Mucosa of stomach (tissue), 1 donor: Measurements from ENCODE around the gene STON2.

Experiments used
- H3K27me3 ChIP-seq: one replicate; pipeline ENCODE4 v1.7.0; 2013; ENCODE audit warnings: mild to moderate bottlenecking, low read length; ENCODE audit not compliant: control insufficient read depth, insufficient read depth
- H3K36me3 ChIP-seq: one replicate; pipeline ENCODE4 v1.7.0; 2013; ENCODE audit warnings: low read length; ENCODE audit not compliant: control insufficient read depth, insufficient read depth
- H3K4me1 ChIP-seq: one replicate; pipeline ENCODE4 v1.7.0; 2013; ENCODE audit warnings: mild to moderate bottlenecking, low read length; ENCODE audit not compliant: control insufficient read depth, insufficient read depth
- H3K4me3 ChIP-seq: one replicate; pipeline ENCODE4 v1.7.0; 2013; ENCODE audit warnings: low read length
- H3K9ac ChIP-seq: one replicate; pipeline ENCODE4 v1.7.0; 2013; ENCODE audit warnings: mild to moderate bottlenecking, low read length, moderate library complexity
- H3K9me3 ChIP-seq: one replicate; pipeline ENCODE4 v1.7.0; 2013; ENCODE audit warnings: mild to moderate bottlenecking, low read length, moderate library complexity; ENCODE audit not compliant: control insufficient read depth
- donor health status: Pancreatic carcinoma.

STON2 gene

DNA sequence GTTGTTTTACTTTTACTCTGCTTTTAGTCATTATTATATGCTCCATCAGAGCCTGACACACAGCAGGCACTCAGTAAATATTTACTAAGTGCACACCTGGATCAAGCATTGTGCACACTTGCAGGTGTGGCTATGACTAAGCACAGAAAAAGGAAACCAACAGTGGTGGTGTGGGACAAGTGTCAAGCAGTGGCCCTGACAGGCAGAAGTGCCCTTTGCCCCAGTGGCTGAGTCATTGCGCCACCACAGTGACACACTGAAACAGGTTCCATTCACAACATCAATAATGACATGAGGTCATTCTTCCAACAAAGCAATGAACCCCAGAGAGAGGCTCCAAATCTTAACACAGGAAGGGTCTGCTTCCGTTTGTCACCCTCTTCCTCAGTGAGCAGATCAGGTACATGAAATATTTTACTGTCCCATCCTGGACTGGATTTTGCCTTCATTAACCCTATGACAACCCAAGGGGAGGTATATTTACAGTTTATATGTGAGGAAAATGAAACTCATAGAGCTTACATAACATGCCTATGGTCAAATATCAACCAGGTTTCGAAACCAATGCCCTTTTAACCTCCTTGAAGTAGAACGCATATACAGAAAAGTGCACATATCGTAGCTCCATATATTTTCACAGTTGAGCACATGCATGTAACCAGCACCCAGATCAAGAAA lies 96.7 kb downstream of the STON2 start:
- no peaks in the 10 kb centered on the region for H3K36me3 ChIP-seq
- peak overlapping the region; percentile 11 for H3K9ac ChIP-seq
- no peaks in the 10 kb centered on the region for H3K9me3 ChIP-seq
- H3K4me1 ChIP-seq = peaks cover 27% of the 10 kb centered on the region
- no peak overlapping the region for H3K4me3 ChIP-seq
- H3K27me3 ChIP-seq = no peaks in the 10 kb centered on the region

DNA sequence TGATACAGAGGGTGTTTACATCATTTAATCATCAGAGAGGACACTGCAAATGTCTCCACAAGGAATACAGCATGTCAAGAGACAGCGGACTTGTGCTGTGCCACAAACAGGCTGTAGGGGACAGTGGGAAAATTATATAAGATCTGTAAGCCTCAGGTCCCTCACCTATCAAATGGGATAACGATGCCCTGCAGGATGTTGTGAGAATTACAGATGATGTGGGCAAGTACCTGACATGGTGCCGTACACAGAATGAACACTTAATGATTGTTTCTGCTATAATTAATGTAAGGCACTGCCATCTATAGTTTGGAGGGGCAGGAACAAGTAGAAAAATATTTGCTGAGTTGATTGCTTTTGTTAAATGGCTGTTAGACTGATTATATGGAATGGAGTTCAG lies 97.5 kb downstream of the STON2 start:
- Histone ChIP-seq H3K36me3 (no peaks in the 10 kb centered on the region), H3K9me3 (no peaks in the 10 kb centered on the region), H3K4me3 (no peak overlapping the region), H3K9ac (no peak overlapping the region), H3K27me3 (no peaks in the 10 kb centered on the region), H3K4me1 (peaks cover 27% of the 10 kb centered on the region)

DNA sequence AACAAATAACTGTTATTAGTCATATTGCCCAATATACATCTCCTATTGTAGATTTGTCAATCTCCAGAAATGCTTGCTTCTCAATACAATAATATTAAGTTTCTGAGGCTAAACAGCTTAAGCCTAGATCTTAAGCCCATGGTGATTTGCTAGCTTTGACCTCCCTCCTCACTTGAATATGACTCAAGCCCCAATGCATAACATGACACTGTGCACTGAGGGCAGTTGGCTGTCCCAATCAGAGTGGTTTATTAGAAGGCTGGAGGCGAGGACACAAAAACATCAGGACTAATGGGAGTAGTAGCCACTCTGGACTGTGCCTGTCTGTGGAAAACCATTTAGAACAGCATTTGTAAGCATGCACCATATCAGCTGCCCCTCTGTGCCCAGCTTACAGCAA lies 98.3 kb downstream of the STON2 start:
- Histone ChIP-seq H3K4me3 (no peak overlapping the region), H3K27me3 (no peaks in the 10 kb centered on the region), H3K9ac (no peak overlapping the region), H3K9me3 (no peaks in the 10 kb centered on the region), H3K4me1 (peaks cover 27% of the 10 kb centered on the region), H3K36me3 (no peaks in the 10 kb centered on the region)

DNA sequence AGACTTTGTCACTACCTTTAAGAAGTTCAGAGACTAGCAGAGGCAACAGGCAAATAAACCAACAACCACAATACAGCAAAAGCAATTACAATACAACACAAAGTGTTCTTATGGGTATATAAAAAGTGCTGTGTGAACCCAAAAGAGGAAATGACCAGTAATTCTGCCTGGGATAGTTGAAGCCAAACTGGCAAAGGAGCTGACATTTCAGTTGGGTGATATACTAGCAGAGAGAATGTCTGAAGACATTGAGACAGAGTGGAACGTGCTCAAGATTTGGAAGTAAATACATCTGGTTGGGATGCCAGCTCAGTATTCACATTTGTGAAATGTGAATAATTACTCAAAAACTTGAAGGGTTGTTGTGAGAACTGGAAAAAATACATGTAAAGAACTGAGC lies 98.8 kb downstream of the STON2 start:
- Histone ChIP-seq H3K36me3 (no peaks in the 10 kb centered on the region), H3K9ac (no peak overlapping the region), H3K4me3 (no peak overlapping the region), H3K27me3 (no peaks in the 10 kb centered on the region), H3K9me3 (no peaks in the 10 kb centered on the region), H3K4me1 (peaks cover 27% of the 10 kb centered on the region)

DNA sequence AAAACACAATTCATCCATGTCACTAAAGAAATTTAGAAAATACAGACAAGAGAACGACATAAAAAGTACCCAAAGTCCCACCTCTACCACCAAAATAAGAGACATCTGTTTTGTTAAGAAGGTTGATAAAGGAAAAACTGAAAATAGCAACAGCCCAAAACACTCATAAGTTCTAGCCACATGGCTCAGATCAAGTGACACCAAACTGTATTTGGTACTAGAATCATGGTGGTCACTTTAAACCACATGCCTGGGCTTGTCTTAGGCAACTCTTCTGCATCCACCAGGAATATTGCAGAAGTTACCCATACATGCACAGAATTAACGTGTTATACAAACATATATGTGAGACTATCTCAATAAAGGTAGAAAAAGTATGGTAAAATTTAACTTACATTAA lies 101.2 kb downstream of the STON2 start:
- peaks cover 20% of the 10 kb centered on the region for H3K4me1 ChIP-seq
- H3K4me3 ChIP-seq = no peak overlapping the region
- H3K27me3 ChIP-seq = no peaks in the 10 kb centered on the region
- H3K9ac ChIP-seq = no peak overlapping the region
- H3K9me3 ChIP-seq = no peaks in the 10 kb centered on the region
- H3K36me3 ChIP-seq = no peaks in the 10 kb centered on the region

DNA sequence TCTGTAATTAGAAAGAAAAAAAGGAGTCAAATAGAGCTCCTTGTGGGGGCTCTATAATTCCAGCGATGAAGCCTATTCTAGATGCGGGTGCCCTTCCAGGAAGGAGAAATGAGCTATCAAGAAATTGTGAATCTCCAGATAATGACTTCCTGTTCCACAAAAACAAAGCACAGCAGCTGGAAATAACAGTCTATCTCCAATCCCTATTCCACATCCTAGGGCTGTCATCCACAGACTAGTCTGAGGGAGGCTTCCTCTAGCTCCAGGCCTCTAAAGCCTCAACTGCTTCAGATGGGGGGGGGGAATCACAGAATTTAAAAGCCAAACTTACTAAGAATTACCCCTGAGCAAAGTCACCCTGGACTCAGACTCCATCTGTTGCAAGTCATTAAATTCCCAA lies 102.0 kb downstream of the STON2 start:
- Histone ChIP-seq H3K36me3 (no peaks in the 10 kb centered on the region), H3K27me3 (no peaks in the 10 kb centered on the region), H3K9ac (no peak overlapping the region), H3K4me1 (peaks cover 18% of the 10 kb centered on the region), H3K9me3 (no peaks in the 10 kb centered on the region), H3K4me3 (no peak overlapping the region)

DNA sequence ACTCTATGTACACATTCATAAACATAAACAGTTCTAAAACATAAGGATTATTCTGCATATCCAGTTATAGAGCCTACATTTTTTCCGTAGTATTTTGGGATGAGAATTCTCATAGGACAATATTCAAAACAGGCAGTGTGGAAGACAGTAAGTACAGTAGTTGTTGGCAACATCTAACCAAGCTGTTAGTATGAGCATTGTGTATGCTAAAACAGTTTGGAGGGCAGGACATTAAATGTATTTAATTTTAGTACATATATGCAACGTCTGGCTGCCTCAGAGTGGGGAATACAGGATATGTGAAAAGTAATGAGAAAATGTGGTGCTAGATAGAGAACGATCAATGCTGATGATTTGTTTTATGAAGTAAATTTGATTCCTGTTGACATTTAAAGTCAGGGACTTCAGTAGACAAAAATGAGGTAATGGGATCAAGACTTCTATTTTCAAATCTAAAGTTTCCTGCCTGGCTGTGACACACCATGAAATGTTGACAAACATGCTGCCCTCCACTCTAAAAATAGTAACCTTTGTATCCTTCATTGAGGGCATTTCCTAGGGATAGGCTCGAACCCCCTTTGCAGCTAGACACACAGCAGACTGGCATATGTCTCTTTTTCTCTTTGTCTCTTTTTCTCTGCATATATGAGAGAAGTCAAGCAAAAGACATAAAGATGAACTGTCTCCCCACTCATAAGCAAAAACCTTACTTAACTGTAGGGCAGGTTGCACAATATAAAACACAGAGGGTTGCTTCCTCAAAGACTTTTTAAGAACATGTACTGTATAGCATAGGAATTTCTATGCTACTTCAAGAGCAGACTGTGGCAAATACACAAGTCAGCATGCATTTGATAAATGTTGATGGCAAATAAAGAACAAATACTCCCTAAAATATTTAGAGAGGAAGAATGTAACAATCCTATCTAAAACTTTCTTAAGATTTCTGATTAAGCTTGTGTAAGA lies 103.9 kb downstream of the STON2 start:
- H3K9me3 ChIP-seq = no peaks in the 10 kb centered on the region
- H3K4me3 ChIP-seq = no peak overlapping the region
- H3K27me3 ChIP-seq = no peaks in the 10 kb centered on the region
- no peak overlapping the region for H3K9ac ChIP-seq
- peaks cover 1% of the 10 kb centered on the region for H3K4me1 ChIP-seq
- no peaks in the 10 kb centered on the region for H3K36me3 ChIP-seq

DNA sequence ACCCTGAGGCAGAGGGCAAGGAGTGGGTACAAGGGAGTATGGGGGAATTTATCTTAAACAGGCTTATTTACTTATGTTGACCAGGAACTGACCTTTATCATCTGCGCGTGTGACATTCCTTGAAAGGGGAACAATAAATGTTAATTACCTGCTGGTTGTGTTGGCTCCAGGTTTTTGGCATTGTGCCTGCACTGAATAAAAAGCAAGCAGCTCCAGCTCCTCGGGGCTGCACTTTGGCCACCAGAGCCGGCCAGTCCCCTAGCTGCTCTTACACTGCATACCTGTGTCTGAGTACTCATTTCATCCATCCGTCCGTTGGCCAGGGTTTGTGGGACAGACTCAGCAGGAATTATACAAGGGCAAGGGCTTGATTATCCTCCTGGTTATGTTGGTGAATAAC lies 110.6 kb downstream of the STON2 start:
- Histone ChIP-seq H3K36me3 (no peaks in the 10 kb centered on the region), H3K9me3 (no peaks in the 10 kb centered on the region), H3K9ac (no peak overlapping the region), H3K27me3 (no peaks in the 10 kb centered on the region), H3K4me1 (no peaks in the 10 kb centered on the region), H3K4me3 (no peak overlapping the region)

DNA sequence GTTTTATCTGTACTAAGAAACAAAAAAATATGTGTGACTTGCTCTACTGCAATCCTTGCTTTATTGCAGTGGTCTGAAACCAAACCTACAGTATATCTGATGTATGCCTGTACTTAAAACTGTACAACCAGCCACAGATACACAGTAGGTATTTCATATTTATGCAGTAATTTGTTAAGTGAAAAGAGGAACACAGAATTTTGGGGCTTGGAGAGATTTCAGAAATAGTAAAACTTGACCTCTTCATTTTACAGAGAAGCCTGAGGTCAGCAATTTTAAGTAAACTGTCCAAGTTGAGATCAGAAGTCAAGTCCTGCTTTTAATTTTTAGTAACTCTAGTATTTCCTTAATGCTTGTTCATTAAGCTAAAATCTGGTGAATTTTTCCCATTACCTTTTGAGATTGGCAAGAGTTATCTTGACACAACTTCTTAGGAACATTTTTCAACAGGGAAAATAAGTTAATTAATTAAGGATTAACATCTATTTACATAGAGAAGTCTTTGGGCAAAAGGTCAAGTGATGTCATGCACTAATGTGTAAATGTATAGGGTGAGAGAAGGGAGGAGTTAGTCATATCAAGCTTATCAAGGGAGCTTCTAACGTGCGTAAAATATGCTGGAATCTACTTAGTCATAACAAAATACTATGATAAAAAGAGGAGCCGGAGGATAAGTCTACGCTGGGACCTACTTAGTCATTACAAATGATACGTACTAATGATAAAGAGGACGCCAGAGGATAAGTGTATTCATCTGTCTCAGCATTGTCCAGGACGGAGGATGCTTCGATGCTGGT lies 113.4 kb downstream of the STON2 start:
- H3K9ac ChIP-seq = no peak overlapping the region
- no peaks in the 10 kb centered on the region for H3K4me1 ChIP-seq
- H3K4me3 ChIP-seq = no peak overlapping the region
- no peaks in the 10 kb centered on the region for H3K9me3 ChIP-seq
- no peaks in the 10 kb centered on the region for H3K27me3 ChIP-seq
- no peaks in the 10 kb centered on the region for H3K36me3 ChIP-seq

DNA sequence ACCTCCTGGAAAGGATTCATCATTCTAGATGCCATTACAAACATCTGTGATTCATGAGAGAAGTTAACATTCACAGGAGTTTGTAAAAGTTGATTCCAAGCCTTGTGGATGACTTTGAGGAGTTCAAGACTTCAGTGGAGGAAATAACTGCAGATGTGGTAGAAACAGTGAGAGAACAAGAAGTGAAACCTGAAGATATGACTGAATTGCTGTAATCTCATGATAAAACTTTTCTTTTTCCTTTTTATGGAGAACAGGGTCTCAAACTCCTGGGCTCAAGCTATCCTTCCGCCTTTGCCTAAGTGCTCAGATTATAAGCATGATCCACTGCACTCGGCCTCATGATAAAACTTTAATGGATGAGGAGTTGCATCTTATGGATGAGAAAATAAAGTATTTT lies 114.9 kb downstream of the STON2 start:
- H3K9ac ChIP-seq = no peak overlapping the region
- no peaks in the 10 kb centered on the region for H3K36me3 ChIP-seq
- H3K9me3 ChIP-seq = no peaks in the 10 kb centered on the region
- H3K27me3 ChIP-seq = no peaks in the 10 kb centered on the region
- no peaks in the 10 kb centered on the region for H3K4me1 ChIP-seq
- H3K4me3 ChIP-seq = no peak overlapping the region

DNA sequence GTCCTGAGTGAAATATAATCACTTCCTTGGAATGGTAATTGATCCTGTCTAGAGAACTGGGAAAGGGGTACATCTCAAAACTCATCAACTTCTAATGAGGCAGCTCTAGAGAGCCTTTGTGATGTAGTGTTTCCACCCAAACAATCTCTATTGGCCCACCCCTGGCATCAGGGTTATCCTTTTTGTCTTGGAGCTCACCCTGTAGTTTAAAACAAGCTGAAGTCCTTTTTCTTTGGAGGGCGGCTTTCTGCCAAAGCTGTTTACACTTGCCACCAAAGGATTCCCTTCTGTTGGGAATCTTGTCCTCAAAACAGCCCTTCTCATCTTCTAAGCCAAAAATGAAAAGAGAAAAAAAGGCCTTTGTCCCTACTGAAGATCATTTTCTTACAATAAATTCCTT lies 118.8 kb downstream of the STON2 start:
- no peaks in the 10 kb centered on the region for H3K9me3 ChIP-seq
- H3K9ac ChIP-seq = no peak overlapping the region
- no peaks in the 10 kb centered on the region for H3K36me3 ChIP-seq
- no peak overlapping the region for H3K4me3 ChIP-seq
- H3K27me3 ChIP-seq = no peaks in the 10 kb centered on the region
- no peaks in the 10 kb centered on the region for H3K4me1 ChIP-seq
